Measurements from ENCODE around the gene MTMR6.

- TF ChIP-seq, protein P1, sequence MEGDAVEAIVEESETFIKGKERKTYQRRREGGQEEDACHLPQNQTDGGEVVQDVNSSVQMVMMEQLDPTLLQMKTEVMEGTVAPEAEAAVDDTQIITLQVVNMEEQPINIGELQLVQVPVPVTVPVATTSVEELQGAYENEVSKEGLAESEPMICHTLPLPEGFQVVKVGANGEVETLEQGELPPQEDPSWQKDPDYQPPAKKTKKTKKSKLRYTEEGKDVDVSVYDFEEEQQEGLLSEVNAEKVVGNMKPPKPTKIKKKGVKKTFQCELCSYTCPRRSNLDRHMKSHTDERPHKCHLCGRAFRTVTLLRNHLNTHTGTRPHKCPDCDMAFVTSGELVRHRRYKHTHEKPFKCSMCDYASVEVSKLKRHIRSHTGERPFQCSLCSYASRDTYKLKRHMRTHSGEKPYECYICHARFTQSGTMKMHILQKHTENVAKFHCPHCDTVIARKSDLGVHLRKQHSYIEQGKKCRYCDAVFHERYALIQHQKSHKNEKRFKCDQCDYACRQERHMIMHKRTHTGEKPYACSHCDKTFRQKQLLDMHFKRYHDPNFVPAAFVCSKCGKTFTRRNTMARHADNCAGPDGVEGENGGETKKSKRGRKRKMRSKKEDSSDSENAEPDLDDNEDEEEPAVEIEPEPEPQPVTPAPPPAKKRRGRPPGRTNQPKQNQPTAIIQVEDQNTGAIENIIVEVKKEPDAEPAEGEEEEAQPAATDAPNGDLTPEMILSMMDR (conservative IDR thresholded peaks at IDR 0.05; ENCODE audit: low read length), result no peak
- TF ChIP-seq EZH2phosphoT487 (IDR thresholded peaks at IDR 0.05; ENCODE audit: borderline replicate concordance, low read depth, low read length), result no peak
Measured at GRCh38 chr13:25248071-25248470, 39.2 kb downstream of the MTMR6 start.
